LNCaP clone FGC (cell line): Measurements from ENCODE around the gene CITED1.

Experiments
- DNase-seq: peaks from one replicate; pipeline ENCODE4 v3.0.0-alpha.2; 2011; ENCODE audit warnings: low read depth
- H3K4me3 ChIP-seq: 2 replicates; pipeline ENCODE4 v1.5.1; 2011; ENCODE audit warnings: mild to moderate bottlenecking, low read depth, low read length, control low read depth
- CTCF ChIP-seq: IDR thresholded peaks from 2 replicates; pipeline ENCODE4 v1.5.1; 2012; ENCODE audit warnings: mild to moderate bottlenecking; ENCODE audit not compliant: control insufficient read depth, insufficient read depth; ENCODE audit errors: extremely low read depth

CITED1 gene

GRCh38 chrX:72271091-72271788 is 34.5 kb downstream of the CITED1 start:
- no peak overlapping the region for H3K4me3 ChIP-seq
- TF ChIP-seq CTCF: no peak
- DNase-seq: no peak

GRCh38 chrX:72270316-72270866 is 35.3 kb downstream of the CITED1 start:
- TF ChIP-seq CTCF: no peak
- no peak for DNase-seq
- H3K4me3 ChIP-seq: no peak overlapping the region

GRCh38 chrX:72269671-72270251 is 36.0 kb downstream of the CITED1 start:
- TF ChIP-seq CTCF: no peak
- no peak for DNase-seq
- no peak overlapping the region for H3K4me3 ChIP-seq

- no peak overlapping the region for H3K4me3 ChIP-seq
- no peak for TF ChIP-seq CTCF
- no peak for DNase-seq
Observed at GRCh38 chrX:72268597-72269365, 36.9 kb downstream of the CITED1 start.

- no peak for DNase-seq
- TF ChIP-seq CTCF: no peak
- H3K4me3 ChIP-seq: no peak overlapping the region
Observed at GRCh38 chrX:72265263-72265662, 40.5 kb downstream of the CITED1 start.

- no peak for DNase-seq
- no peak for TF ChIP-seq CTCF
- no peak overlapping the region for H3K4me3 ChIP-seq
Observed at GRCh38 chrX:72262077-72262476, 43.6 kb downstream of the CITED1 start.
